Measurements from ENCODE around the gene DMRTC2.

The DMRTC2 gene

GRCh38 chr19:41853768-41854167, 8.9 kb downstream of the DMRTC2 start:
- TF ChIP-seq CTCF (IDR thresholded peaks at IDR 0.05; ENCODE audit: extremely low read depth, missing control alignments) = no peak
- no peak for DNase-seq (ENCODE audit: low spot score)

GRCh38 chr19:41859213-41859617, 14.4 kb downstream of the DMRTC2 start:
- no peak for DNase-seq (ENCODE audit: low spot score)
- TF ChIP-seq CTCF (IDR thresholded peaks at IDR 0.05; ENCODE audit: extremely low read depth, missing control alignments) = no peak

GRCh38 chr19:41859618-41860418, 15.0 kb downstream of the DMRTC2 start, which contains the start of gene RPS19:
Gene RPS19, plus strand, starts transcription at chr19:41860255. Its CDS starts 520 bp downstream, at chr19:41860775.
- DNase-seq (ENCODE audit: low spot score) = peak; percentile 97
- TF ChIP-seq CTCF (IDR thresholded peaks at IDR 0.05; ENCODE audit: extremely low read depth, missing control alignments) = no peak

- TF ChIP-seq CTCF (IDR thresholded peaks at IDR 0.05; ENCODE audit: extremely low read depth, missing control alignments) = no peak
- no peak for DNase-seq (ENCODE audit: low spot score)
Observed at GRCh38 chr19:41860419-41861115, 15.7 kb downstream of the DMRTC2 start.

GRCh38 chr19:41861116-41861768, 16.4 kb downstream of the DMRTC2 start:
- TF ChIP-seq CTCF (IDR thresholded peaks at IDR 0.05; ENCODE audit: extremely low read depth, missing control alignments) = no peak
- DNase-seq (ENCODE audit: low spot score) = no peak

GRCh38 chr19:41861846-41862245, 17.0 kb downstream of the DMRTC2 start:
- no peak for DNase-seq (ENCODE audit: low spot score)
- no peak for TF ChIP-seq CTCF (IDR thresholded peaks at IDR 0.05; ENCODE audit: extremely low read depth, missing control alignments)
